Peyer's patch (tissue), 4 donors: ENCODE measurements around the gene SQSTM1.

Source experiments
- POLR2A ChIP-seq, 2 donors: fragments of 450-650 bp; IDR thresholded peaks; one replicate each; pipeline ENCODE4 v1.5.1; 2017; ENCODE audit warnings: antibody characterized with exemption in 2 of 2, mild to moderate bottlenecking in 2 of 2, moderate library complexity in 2 of 2
- TF ChIP-seq, protein P1 (sequence below), 6 experiments: fragments of 450-650 bp in 4 of 6; fragments of 200-600 bp in 2 of 6; sonication (generic) in 1 of 6; IDR thresholded peaks; one replicate each; pipeline ENCODE4 v1.5.1; 2017 to 2019; ENCODE audit warnings: antibody characterized with exemption in 6 of 6, mild to moderate bottlenecking in 3 of 6, moderate library complexity in 1 of 6

DNA sequence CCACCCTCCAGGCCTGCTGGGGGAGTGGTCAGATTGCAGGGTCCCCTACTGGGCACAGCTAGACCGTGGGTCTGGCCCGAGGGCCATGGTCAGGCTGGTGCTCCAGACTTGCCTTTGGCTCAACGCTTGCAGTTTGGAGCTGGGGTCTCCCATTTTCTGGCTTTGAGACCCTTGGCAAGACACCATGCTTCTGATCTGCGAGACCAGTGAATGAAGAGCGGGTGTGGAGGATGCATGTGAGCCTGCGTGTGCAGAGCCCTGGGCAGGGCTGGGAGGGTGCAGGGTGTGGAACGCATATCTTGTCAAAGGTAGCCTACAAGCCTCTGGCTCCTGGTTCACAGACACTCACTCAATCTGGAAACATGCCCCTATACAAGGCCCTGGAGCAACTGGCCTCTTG is 44.0 kb downstream of the SQSTM1 start:
- TF ChIP-seq, protein P1, sequence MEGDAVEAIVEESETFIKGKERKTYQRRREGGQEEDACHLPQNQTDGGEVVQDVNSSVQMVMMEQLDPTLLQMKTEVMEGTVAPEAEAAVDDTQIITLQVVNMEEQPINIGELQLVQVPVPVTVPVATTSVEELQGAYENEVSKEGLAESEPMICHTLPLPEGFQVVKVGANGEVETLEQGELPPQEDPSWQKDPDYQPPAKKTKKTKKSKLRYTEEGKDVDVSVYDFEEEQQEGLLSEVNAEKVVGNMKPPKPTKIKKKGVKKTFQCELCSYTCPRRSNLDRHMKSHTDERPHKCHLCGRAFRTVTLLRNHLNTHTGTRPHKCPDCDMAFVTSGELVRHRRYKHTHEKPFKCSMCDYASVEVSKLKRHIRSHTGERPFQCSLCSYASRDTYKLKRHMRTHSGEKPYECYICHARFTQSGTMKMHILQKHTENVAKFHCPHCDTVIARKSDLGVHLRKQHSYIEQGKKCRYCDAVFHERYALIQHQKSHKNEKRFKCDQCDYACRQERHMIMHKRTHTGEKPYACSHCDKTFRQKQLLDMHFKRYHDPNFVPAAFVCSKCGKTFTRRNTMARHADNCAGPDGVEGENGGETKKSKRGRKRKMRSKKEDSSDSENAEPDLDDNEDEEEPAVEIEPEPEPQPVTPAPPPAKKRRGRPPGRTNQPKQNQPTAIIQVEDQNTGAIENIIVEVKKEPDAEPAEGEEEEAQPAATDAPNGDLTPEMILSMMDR (IDR thresholded peaks at IDR 0.05): no peak
- TF ChIP-seq POLR2A (IDR thresholded peaks at IDR 0.05): no peak
